IgD-negative memory B cell (primary cell): Measurements from ENCODE around the gene TRAPPC3L. TPM values are rescaled to one million over a fixed set of nuclear protein-coding genes. Genes with fewer than 3 reads are reported as not detected.
A peak's percentile ranks its signal among the peaks of the same experiment; 100 is the strongest.

Experiments
- H3K27ac Mint-ChIP-seq, 3 donors: one replicate each; pipeline ENCODE4 v1.8.0; 2020 to 2022; ENCODE audit warnings: mild to moderate bottlenecking in 3 of 3, mixed read lengths in 3 of 3, moderate library complexity in 1 of 3
- H3K27me3 Mint-ChIP-seq: one replicate; pipeline ENCODE4 v1.8.0; 2021; ENCODE audit warnings: mixed read lengths
- H3K36me3 Mint-ChIP-seq: one replicate; pipeline ENCODE4 v1.8.0; 2020; ENCODE audit warnings: mild to moderate bottlenecking, mixed read lengths
- H3K4me1 Mint-ChIP-seq, 3 donors: one replicate each; pipeline ENCODE4 v1.8.0; 2020 to 2022; ENCODE audit warnings: mixed read lengths in 3 of 3, mild to moderate bottlenecking in 1 of 3
- H3K4me3 Mint-ChIP-seq, 4 donors: one replicate each; pipeline ENCODE4 v1.8.0; 2020 to 2022; ENCODE audit warnings: mild to moderate bottlenecking in 4 of 4, mixed read lengths in 4 of 4, moderate library complexity in 3 of 4
- H3K9me3 Mint-ChIP-seq, 3 donors: one replicate each; pipeline ENCODE4 v1.8.0; 2020 to 2021; ENCODE audit warnings: mixed read lengths in 3 of 3, mild to moderate bottlenecking in 1 of 3
- polyA plus RNA-seq: library from polyadenylated mRNA; unstranded; fragments of 300-500 nt; fragmentation: Illumina TruSeq; gene quantifications from one replicate; pipeline ENCODE4 v1.2.3, GENCODE V29; 2021

Gene TRAPPC3L
- polyA plus RNA-seq, 1 donor from 2014 or later, result not detected

GRCh38 chr6:116536216-116536621, 9.3 kb downstream of the TRAPPC3L start:
- no peak overlapping the region for H3K27ac Mint-ChIP-seq
- H3K27me3 Mint-ChIP-seq, result peaks cover 2% of the 10 kb centered on the region
- no peaks in the 10 kb centered on the region for H3K36me3 Mint-ChIP-seq
- H3K9me3 Mint-ChIP-seq, result no peaks in the 10 kb centered on the region
- H3K4me1 Mint-ChIP-seq, result peaks cover 4 to 9% (median 4%) of the 10 kb centered on the region in 3 donors
- H3K4me3 Mint-ChIP-seq, result no peak overlapping the region

- H3K27me3 Mint-ChIP-seq, result peaks cover 2% of the 10 kb centered on the region
- H3K27ac Mint-ChIP-seq, result no peak overlapping the region
Observed at GRCh38 chr6:116535109-116535508, 10.4 kb downstream of the TRAPPC3L start.

GRCh38 chr6:116533233-116533957, 12.1 kb downstream of the TRAPPC3L start:
- Mint-ChIP-seq H3K27ac (no peak overlapping the region), H3K27me3 (peaks cover 2% of the 10 kb centered on the region), H3K4me3 (no peak overlapping the region), H3K4me1 (peaks cover 8 to 16% (median 12%) of the 10 kb centered on the region in 3 donors), H3K9me3 (no peaks in the 10 kb centered on the region), H3K36me3 (no peaks in the 10 kb centered on the region)

More at GRCh38 chr6:116535109-116535508, 10.4 kb downstream of the TRAPPC3L start:
- H3K9me3 Mint-ChIP-seq, result no peaks in the 10 kb centered on the region
- no peak overlapping the region for H3K4me3 Mint-ChIP-seq
- peaks cover 5 to 16% (median 10%) of the 10 kb centered on the region in 3 donors for H3K4me1 Mint-ChIP-seq
- H3K36me3 Mint-ChIP-seq, result no peaks in the 10 kb centered on the region

- Mint-ChIP-seq H3K27me3 (peaks cover 2% of the 10 kb centered on the region), H3K9me3 (no peaks in the 10 kb centered on the region), H3K27ac (no peak overlapping the region), H3K36me3 (no peaks in the 10 kb centered on the region), H3K4me3 (no peak overlapping the region), H3K4me1 (peaks cover 9 to 16% (median 12%) of the 10 kb centered on the region in 3 donors)
Observed at GRCh38 chr6:116531675-116532570, 13.6 kb downstream of the TRAPPC3L start.

GRCh38 chr6:116530436-116530835, 15.0 kb downstream of the TRAPPC3L start:
- Mint-ChIP-seq H3K27ac (no peak overlapping the region), H3K4me1 (peaks cover 7 to 12% (median 12%) of the 10 kb centered on the region in 3 donors), H3K27me3 (peaks cover 2% of the 10 kb centered on the region), H3K36me3 (no peaks in the 10 kb centered on the region), H3K9me3 (no peaks in the 10 kb centered on the region), H3K4me3 (no peak overlapping the region)

GRCh38 chr6:116529466-116530290, 15.8 kb downstream of the TRAPPC3L start:
- Mint-ChIP-seq H3K36me3 (no peaks in the 10 kb centered on the region), H3K9me3 (no peaks in the 10 kb centered on the region), H3K4me1 (peaks cover 7 to 12% (median 12%) of the 10 kb centered on the region in 3 donors), H3K4me3 (no peak overlapping the region), H3K27ac (no peak overlapping the region), H3K27me3 (peaks cover 2% of the 10 kb centered on the region)

GRCh38 chr6:116528780-116529179, 16.7 kb downstream of the TRAPPC3L start:
- peaks cover 7 to 12% (median 12%) of the 10 kb centered on the region in 3 donors for H3K4me1 Mint-ChIP-seq
- H3K27ac Mint-ChIP-seq, result no peak overlapping the region
- H3K27me3 Mint-ChIP-seq, result peaks cover 2% of the 10 kb centered on the region
- H3K36me3 Mint-ChIP-seq, result no peaks in the 10 kb centered on the region
- no peaks in the 10 kb centered on the region for H3K9me3 Mint-ChIP-seq
- no peak overlapping the region for H3K4me3 Mint-ChIP-seq

GRCh38 chr6:116528133-116528532, 17.4 kb downstream of the TRAPPC3L start:
- peaks cover 2% of the 10 kb centered on the region for H3K27me3 Mint-ChIP-seq

GRCh38 chr6:116524236-116524635, 21.2 kb downstream of the TRAPPC3L start:
- Mint-ChIP-seq H3K27me3 (no peaks in the 10 kb centered on the region), H3K4me1 (peaks cover 0 to 2% (median 0%) of the 10 kb centered on the region in 3 donors), H3K9me3 (no peaks in the 10 kb centered on the region), H3K27ac (no peak overlapping the region), H3K36me3 (no peaks in the 10 kb centered on the region), H3K4me3 (no peak overlapping the region)

More at GRCh38 chr6:116528133-116528532, 17.4 kb downstream of the TRAPPC3L start:
- Mint-ChIP-seq H3K4me3 (no peak overlapping the region), H3K27ac (no peak overlapping the region), H3K9me3 (no peaks in the 10 kb centered on the region), H3K36me3 (no peaks in the 10 kb centered on the region), H3K4me1 (peaks cover 7 to 12% (median 12%) of the 10 kb centered on the region in 3 donors)

GRCh38 chr6:116522896-116523295, 22.6 kb downstream of the TRAPPC3L start:
- H3K36me3 Mint-ChIP-seq, result no peaks in the 10 kb centered on the region
- no peak overlapping the region for H3K27ac Mint-ChIP-seq
- no peaks in the 10 kb centered on the region for H3K9me3 Mint-ChIP-seq
- H3K4me1 Mint-ChIP-seq, result peaks cover 0 to 1% (median 0%) of the 10 kb centered on the region in 3 donors
- peaks cover 4% of the 10 kb centered on the region for H3K27me3 Mint-ChIP-seq
- no peak overlapping the region for H3K4me3 Mint-ChIP-seq

GRCh38 chr6:116518621-116519368, 26.7 kb downstream of the TRAPPC3L start:
- H3K4me1 Mint-ChIP-seq, result peaks cover 0 to 5% (median 2%) of the 10 kb centered on the region in 3 donors
- H3K9me3 Mint-ChIP-seq, result no peaks in the 10 kb centered on the region

GRCh38 chr6:116515141-116515540, 30.3 kb downstream of the TRAPPC3L start:
- H3K4me1 Mint-ChIP-seq, result peaks cover 9 to 18% (median 11%) of the 10 kb centered on the region in 3 donors
- H3K36me3 Mint-ChIP-seq, result no peaks in the 10 kb centered on the region
- H3K4me3 Mint-ChIP-seq, result no peak overlapping the region
- peaks cover 4% of the 10 kb centered on the region for H3K27me3 Mint-ChIP-seq
- H3K9me3 Mint-ChIP-seq, result no peaks in the 10 kb centered on the region
- no peak overlapping the region for H3K27ac Mint-ChIP-seq

More at GRCh38 chr6:116518621-116519368, 26.7 kb downstream of the TRAPPC3L start:
- Mint-ChIP-seq H3K4me3 (no peak overlapping the region), H3K36me3 (no peaks in the 10 kb centered on the region), H3K27ac (no peak overlapping the region), H3K27me3 (peaks cover 4% of the 10 kb centered on the region)

GRCh38 chr6:116514111-116514510, 31.4 kb downstream of the TRAPPC3L start:
- Mint-ChIP-seq H3K27me3 (peaks cover 4% of the 10 kb centered on the region), H3K36me3 (no peaks in the 10 kb centered on the region), H3K4me1 (peaks cover 9 to 18% (median 11%) of the 10 kb centered on the region in 3 donors), H3K9me3 (no peaks in the 10 kb centered on the region), H3K4me3 (no peak overlapping the region), H3K27ac (peak overlapping the region in 1 of 3 donors; percentile 14)
